Astrocyte (in vitro differentiated cells and primary cell): ENCODE data around the gene HEXD. TPM values are rescaled to one million over a fixed set of nuclear protein-coding genes. Genes with fewer than 3 reads are reported as not detected.

Source experiments
- DNase-seq: peaks from one replicate; pipeline ENCODE4 v3.0.0-alpha.2; 2010; ENCODE audit warnings: low read depth
- FAIRE-seq: peaks from 2 replicates; lab custom pipeline; 2011; peaks lifted over from hg19 to GRCh38; lab: Jason Lieb, UNC
- H2AFZ ChIP-seq: 2 replicates; pipeline ENCODE4 v1.6.0; 2012; ENCODE audit warnings: low read depth, low read length, inconsistent platforms
- H3K27ac ChIP-seq: 2 replicates; pipeline ENCODE4 v1.5.1; 2011; ENCODE audit warnings: low read depth, low read length, inconsistent platforms
- H3K27me3 ChIP-seq: 2 replicates; pipeline ENCODE4 v1.6.0; 2011; ENCODE audit warnings: low read length, inconsistent platforms; ENCODE audit not compliant: insufficient read depth
- H3K36me3 ChIP-seq: 2 replicates; pipeline ENCODE4 v1.5.1; 2011; ENCODE audit warnings: low read length, inconsistent platforms; ENCODE audit not compliant: insufficient read depth
- H3K4me1 ChIP-seq: 2 replicates; pipeline ENCODE4 v1.5.1; 2011; ENCODE audit warnings: low read length, inconsistent platforms; ENCODE audit not compliant: insufficient read depth
- H3K4me2 ChIP-seq: 2 replicates; pipeline ENCODE4 v1.6.0; 2012; ENCODE audit warnings: low read length, inconsistent platforms
- H3K4me3 ChIP-seq: 2 replicates; pipeline ENCODE4 v1.5.1; 2011; ENCODE audit warnings: low read depth, mild to moderate bottlenecking, low read length, inconsistent platforms; ENCODE audit not compliant: insufficient read depth
- H3K79me2 ChIP-seq: 2 replicates; pipeline ENCODE4 v1.6.0; 2012; ENCODE audit warnings: mild to moderate bottlenecking, low read length, inconsistent platforms; ENCODE audit not compliant: insufficient read depth
- H3K9ac ChIP-seq: 2 replicates; pipeline ENCODE4 v1.6.0; 2012; ENCODE audit warnings: mild to moderate bottlenecking, low read length, inconsistent platforms
- H3K9me3 ChIP-seq: 2 replicates; pipeline ENCODE4 v1.5.1; 2012; ENCODE audit warnings: low read depth, mild to moderate bottlenecking, low read length, inconsistent platforms; ENCODE audit not compliant: insufficient read depth
- H4K20me1 ChIP-seq: 2 replicates; pipeline ENCODE4 v1.6.0; 2012; ENCODE audit warnings: low read length, inconsistent platforms; ENCODE audit not compliant: insufficient read depth
- H3K27ac Mint-ChIP-seq: one replicate; pipeline ENCODE4 v1.8.0; 2021; ENCODE audit warnings: mild to moderate bottlenecking, mixed read lengths; ENCODE audit not compliant: unreplicated experiment
- H3K27me3 Mint-ChIP-seq: one replicate; pipeline ENCODE4 v1.8.0; 2021; ENCODE audit warnings: low read depth, mixed read lengths; ENCODE audit not compliant: unreplicated experiment
- H3K36me3 Mint-ChIP-seq: one replicate; pipeline ENCODE4 v1.8.0; 2021; ENCODE audit warnings: low read depth, mixed read lengths; ENCODE audit not compliant: unreplicated experiment
- H3K4me1 Mint-ChIP-seq: one replicate; pipeline ENCODE4 v1.8.0; 2021; ENCODE audit warnings: low read depth, mixed read lengths; ENCODE audit not compliant: unreplicated experiment
- H3K4me3 Mint-ChIP-seq: one replicate; pipeline ENCODE4 v1.8.0; 2021; ENCODE audit warnings: mild to moderate bottlenecking, moderate library complexity, mixed read lengths; ENCODE audit not compliant: unreplicated experiment
- H3K9me3 Mint-ChIP-seq: one replicate; pipeline ENCODE4 v1.8.0; 2021; ENCODE audit warnings: mild to moderate bottlenecking, mixed read lengths; ENCODE audit not compliant: unreplicated experiment
- EZH2 ChIP-seq: IDR thresholded peaks from 2 replicates; pipeline ENCODE4 v1.6.1; 2012; ENCODE audit warnings: mild to moderate bottlenecking, low read length, inconsistent platforms; ENCODE audit not compliant: insufficient read depth
- total RNA-seq: library from RNA; stranded (reverse); gene quantifications from 2 replicates; pipeline ENCODE4 v1.2.1, GENCODE V29; 2021
- TF ChIP-seq, protein P1 (sequence below): IDR thresholded peaks from 2 replicates; pipeline ENCODE4 v1.5.1; 2011; ENCODE audit warnings: low read depth, mild to moderate bottlenecking, inconsistent platforms, low read length, moderate library complexity; ENCODE audit not compliant: insufficient read depth

The HEXD gene
- total RNA-seq, 1 donor from 2014 or later: 11.1 TPM

DNA sequence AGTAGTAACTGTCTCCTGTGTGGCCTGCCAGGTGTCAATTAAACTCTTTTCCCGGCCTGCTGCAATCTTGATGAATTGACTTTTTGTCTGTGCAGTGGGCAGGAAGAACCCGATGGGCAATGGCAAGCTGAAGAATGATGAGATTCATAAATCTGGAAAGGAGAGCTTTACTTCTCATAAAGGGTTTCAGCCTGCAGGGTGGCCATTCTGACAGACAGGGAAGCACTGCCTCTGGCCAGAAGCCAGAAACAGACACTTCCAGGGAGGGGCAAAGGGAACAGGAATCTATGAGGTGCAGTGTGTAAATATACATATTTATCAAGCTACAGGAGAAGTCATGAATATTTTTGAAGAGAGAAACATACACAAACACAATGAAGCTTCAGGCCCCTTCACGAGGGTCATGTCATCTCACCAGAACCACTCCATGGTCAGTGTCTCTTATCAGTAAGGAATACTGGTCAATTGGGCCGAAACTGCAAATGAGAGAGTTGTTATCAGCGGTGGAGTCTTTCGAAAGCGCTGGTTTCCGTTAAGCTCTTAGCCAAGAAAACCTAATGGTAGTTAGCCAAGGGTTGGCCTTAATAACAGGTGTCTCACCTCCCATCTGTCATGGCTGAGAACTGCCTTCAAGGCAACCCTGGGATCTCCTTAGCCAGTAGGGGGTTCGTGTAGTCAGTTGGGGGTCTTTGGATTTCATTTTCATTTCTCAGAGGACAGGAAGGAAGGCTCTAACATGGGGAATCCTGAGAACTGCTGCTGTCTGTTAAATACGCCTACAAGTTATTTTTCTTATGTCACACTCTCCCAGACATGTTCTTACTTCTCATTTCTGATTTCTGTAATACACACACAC, 39.2 kb downstream of the HEXD start:
- Histone ChIP-seq H3K4me3 (peak overlapping the region; percentile 91), H3K79me2 (peaks cover 14% of the 10 kb centered on the region), H3K27me3 (no peaks in the 10 kb centered on the region), H3K4me2 (peak overlapping the region; percentile 90), H3K9me3 (no peaks in the 10 kb centered on the region), H2AFZ (peak overlapping the region; percentile 44), H3K9ac (peak overlapping the region; percentile 93), H3K36me3 (peaks cover 7% of the 10 kb centered on the region), H4K20me1 (peaks cover 10% of the 10 kb centered on the region), H3K27ac (peak overlapping the region; percentile 97), H3K4me1 (peaks cover 12% of the 10 kb centered on the region)
- no peak for DNase-seq
- TF ChIP-seq EZH2: no peak
- TF ChIP-seq, protein P1, sequence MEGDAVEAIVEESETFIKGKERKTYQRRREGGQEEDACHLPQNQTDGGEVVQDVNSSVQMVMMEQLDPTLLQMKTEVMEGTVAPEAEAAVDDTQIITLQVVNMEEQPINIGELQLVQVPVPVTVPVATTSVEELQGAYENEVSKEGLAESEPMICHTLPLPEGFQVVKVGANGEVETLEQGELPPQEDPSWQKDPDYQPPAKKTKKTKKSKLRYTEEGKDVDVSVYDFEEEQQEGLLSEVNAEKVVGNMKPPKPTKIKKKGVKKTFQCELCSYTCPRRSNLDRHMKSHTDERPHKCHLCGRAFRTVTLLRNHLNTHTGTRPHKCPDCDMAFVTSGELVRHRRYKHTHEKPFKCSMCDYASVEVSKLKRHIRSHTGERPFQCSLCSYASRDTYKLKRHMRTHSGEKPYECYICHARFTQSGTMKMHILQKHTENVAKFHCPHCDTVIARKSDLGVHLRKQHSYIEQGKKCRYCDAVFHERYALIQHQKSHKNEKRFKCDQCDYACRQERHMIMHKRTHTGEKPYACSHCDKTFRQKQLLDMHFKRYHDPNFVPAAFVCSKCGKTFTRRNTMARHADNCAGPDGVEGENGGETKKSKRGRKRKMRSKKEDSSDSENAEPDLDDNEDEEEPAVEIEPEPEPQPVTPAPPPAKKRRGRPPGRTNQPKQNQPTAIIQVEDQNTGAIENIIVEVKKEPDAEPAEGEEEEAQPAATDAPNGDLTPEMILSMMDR: no peak
- Mint-ChIP-seq H3K27me3 (no peaks in the 10 kb centered on the region), H3K27ac (peak overlapping the region; percentile 87), H3K4me1 (peaks cover 9% of the 10 kb centered on the region), H3K36me3 (peaks cover 6% of the 10 kb centered on the region), H3K9me3 (no peaks in the 10 kb centered on the region), H3K4me3 (peak overlapping the region; percentile 83)
- no peak for FAIRE-seq

GRCh38 chr17:82457929-82458178, 39.7 kb downstream of the HEXD start:
- peaks cover 14% of the 10 kb centered on the region for H3K79me2 ChIP-seq
- TF ChIP-seq, protein P1: no peak
- Mint-ChIP-seq H3K9me3 (no peaks in the 10 kb centered on the region), H3K36me3 (peaks cover 9% of the 10 kb centered on the region), H3K27me3 (no peaks in the 10 kb centered on the region), H3K4me1 (peaks cover 9% of the 10 kb centered on the region), H3K27ac (peak overlapping the region; percentile 87), H3K4me3 (peak overlapping the region; percentile 83)
- H3K9ac ChIP-seq: peak overlapping the region; percentile 93
- H4K20me1 ChIP-seq: peaks cover 16% of the 10 kb centered on the region
- peak overlapping the region; percentile 97 for H3K27ac ChIP-seq
- H3K9me3 ChIP-seq: no peaks in the 10 kb centered on the region
- H2AFZ ChIP-seq: peak overlapping the region; percentile 44
- FAIRE-seq (no peak), DNase-seq (no peak)
- H3K4me2 ChIP-seq: peak overlapping the region; percentile 90
- no peaks in the 10 kb centered on the region for H3K27me3 ChIP-seq
- H3K4me3 ChIP-seq: peak overlapping the region; percentile 91
- H3K36me3 ChIP-seq: peaks cover 7% of the 10 kb centered on the region
- H3K4me1 ChIP-seq: peaks cover 12% of the 10 kb centered on the region
